GM18517 (cell line): ENCODE measurements around the gene EVI5L.

Source experiments
- ATAC-seq: cut with Tn5 transposase; IDR thresholded peaks from one replicate; pipeline ENCODE4 v1.9.1; 2021; ENCODE audit warnings: mild to moderate bottlenecking, moderate library complexity; ENCODE audit not compliant: unreplicated experiment

Gene EVI5L

GRCh38 chr19:7859831-7860713, 30.1 kb downstream of the EVI5L start:
- ATAC-seq = no peak

- no peak for ATAC-seq
Measured at GRCh38 chr19:7860714-7861618, 30.9 kb downstream of the EVI5L start.

GRCh38 chr19:7861619-7862412, 31.8 kb downstream of the EVI5L start:
- no peak for ATAC-seq

DNA sequence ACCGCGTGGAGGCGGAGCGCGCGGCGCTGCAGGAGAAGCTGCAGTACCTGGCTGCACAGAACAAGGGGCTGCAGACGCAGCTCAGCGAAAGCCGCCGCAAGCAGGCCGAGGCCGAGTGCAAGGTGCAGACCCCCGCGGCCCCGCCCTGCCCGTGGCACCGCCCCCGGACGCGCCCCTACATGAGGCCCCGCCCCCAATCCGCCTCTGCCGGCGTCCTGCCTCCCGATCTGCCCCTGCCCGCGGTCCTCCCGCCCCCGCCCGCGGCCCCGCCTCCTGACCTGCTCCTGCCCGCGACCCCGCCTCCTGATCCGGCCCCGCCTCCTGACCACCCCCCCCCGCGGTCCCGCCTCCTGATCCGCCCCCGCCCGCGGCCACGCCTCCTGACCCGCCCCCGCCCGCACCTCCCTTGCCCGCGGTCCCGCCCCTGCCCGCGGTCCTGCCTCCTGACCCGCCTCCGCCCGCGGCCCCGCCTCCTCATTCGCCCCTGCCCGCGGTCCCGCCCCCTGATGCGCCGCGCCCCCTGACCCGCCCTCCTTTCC, 32.5 kb downstream of the EVI5L start:
- no peak for ATAC-seq

DNA sequence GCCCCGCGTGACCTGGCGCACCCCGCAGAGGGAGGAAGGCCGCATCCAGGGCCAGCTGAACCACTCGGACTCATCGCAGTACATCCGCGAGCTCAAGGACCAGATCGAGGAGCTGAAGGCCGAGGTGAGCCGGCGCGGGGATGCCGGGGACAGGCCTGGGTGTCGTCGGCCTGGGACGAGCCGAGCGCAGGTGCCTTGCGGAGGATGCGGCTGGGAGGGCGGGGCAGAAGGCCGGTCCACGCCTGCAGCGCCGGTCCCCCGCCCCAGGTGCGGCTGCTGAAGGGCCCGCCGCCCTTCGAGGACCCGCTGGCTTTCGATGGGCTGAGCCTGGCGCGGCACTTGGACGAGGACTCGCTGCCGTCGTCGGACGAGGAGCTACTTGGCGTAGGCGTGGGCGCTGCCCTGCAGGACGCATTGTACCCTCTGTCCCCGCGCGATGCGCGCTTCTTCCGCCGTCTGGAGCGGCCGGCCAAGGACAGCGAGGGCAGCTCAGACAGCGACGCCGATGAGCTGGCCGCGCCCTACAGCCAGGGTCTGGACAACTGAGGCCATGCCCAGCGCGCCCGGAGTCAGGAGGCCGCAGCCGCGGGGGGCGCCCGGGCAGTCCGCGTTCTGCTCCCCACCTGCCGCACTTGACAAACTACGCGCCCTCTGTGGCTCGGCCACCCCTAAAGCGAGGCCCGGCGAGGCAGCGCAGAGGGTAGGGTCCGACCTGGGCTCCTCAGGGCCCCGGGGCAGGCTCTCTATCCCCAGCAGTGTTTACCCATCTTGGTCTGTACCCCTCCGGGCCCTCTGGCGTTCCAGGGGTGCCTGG, 33.3 kb downstream of the EVI5L start:
- no peak for ATAC-seq

DNA sequence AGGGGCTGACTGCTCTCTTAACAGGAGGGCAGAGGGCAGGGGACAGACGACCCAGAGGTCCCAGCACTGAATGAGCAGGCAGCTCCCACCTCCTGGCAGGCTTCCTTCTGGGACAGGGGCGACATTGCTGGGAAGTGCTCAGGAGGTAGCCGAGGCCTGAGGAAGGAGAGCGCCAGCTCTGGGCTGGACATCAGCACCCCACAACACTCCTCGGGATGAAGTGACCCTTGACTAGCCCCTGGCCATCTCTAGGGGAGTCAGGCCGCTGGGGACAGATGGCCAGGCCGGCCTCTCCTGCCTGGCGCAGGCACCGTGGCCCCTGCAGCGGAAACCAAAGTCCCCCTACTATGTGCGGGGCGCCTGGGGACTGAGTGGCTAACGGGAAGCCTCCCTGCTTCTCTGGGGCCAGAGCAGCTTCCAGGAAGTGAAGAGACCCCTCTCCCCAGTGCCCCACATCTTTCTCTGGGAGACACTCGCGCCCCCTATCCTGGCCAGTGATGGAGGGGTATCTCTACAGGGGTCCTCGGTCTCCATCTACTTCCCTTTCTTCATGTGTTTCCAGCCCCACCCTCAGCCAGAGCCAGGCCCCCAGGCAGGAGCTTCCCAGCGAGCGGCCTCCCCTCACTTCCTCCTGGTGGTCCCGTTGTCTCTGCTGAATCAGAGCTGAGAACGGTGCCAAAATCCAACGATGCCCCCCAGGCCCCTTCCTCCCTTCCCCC, 34.1 kb downstream of the EVI5L start:
- ATAC-seq = no peak

DNA sequence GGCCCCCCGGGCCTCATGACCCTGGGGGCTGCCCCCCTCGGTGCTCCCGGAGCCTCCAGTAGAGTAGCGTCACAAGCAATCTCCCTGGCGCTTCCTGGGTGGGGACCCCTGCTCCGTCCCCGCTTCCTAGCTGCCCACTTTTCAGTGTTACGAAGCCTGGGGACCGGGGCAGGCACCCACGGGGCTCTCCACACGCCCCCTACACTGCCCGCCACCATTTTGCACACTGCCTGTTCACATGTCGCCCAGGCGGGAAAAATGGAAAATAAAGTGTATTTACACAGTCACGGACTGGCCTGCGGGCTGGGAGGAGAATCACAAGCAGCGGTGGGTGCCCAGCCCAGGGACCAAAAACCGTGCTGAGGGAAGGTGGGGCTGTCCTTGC, 34.7 kb downstream of the EVI5L start:
- no peak for ATAC-seq

DNA sequence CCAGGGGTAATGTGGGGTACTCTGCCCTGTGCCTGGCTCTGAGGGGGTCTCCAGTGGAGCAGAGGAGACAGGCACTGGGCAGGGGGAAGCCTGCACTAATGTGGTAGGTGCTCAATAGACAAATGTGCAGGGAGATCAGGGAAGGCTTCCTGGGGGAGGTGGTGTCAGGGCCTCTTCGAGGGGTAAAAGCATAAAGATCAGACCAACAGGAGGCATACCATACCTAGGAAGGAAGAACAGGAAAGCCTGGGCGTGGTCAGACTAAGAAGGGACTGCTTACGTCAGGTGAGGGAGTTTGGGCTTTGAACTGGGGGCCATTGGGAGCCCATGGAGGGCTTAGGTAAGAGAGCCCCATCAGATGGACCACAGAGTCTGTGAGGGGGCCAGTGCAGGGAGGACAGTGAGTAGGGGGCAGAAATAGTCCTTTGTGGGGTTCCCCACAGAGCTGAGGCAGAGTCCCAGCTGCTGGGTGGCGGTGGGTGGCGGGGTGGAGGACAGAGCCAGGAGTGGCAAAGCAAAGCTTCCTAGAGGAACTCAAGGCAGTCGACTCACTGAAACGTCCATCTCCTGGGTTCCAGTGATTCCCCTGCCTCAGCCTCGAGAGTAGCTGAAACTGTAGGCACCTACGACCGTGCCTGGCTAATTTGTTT, 35.4 kb downstream of the EVI5L start:
- ATAC-seq = no peak

DNA sequence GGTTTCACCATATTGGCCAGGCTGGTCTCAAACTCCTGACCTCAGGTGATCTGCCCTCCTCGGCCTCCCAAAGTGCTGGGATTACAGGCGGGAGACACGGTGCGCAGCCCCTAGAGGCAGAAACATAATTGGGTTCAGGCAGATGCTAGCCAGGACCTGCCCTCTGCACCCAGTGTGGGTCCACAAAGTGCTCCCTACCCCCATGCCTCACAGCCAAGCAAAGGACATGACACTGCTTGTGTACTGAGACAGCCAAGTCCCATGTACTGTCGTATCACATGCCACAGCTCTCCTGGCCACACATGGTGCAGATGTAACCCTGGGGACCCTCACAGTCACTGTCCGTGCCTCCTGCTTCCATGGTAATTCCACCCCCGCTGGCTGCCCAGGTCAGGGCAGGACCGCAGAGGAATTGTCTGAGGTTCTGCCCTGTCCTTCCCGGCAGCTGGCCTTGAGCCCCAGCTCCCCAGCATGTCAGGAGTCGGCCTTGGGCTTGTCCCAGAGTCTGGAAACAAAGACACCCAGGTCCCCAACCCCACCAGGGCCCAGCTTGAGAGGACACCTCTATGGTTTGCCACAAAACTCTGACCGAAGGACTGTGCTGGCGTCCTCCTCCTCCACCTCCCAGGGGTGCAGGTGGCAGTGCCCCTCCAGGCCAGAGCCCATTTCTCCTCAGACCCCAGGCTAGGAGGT, 36.5 kb downstream of the EVI5L start:
- ATAC-seq = no peak

GRCh38 chr19:7867092-7867844, 37.2 kb downstream of the EVI5L start:
- ATAC-seq = no peak

- no peak for ATAC-seq
Measured at GRCh38 chr19:7868326-7868670, 38.3 kb downstream of the EVI5L start.

DNA sequence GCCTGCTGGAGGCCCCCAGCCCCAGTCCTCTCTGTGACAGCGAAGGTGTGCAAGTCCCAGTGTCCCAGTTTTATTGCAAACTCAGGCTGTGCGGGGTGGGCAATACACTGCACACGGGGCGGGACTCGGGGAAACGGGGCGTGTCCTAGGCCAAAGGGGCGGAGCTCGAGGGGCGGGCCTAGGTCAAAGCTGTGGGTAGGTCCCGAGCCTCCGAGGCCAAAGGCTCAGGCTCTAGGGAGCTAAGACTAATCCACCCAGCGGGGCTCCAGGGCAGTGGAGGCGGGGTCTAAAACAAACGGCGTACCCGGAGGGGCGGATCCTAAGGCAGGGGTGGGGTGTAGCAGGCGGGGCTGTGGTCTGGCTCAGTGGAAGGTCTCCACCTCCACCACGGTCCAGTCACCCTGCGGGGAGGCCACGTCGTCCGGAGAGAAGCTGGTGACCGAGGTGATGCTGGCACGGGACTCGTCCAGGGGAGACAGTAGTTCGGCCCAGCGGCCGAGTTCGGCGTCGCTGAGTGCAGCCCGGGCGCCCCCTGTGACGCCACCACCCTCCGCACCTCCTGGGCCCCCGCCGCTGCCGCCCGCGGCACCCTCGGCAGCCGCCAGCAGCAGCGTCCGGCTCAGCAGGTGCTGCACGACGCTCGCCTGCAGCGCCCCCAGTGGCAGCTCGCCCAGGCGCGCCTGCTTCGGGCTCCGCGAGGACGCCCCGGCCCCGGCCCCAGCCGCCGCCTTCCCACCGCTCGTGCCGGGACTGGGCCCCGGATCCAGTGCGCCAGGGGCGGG, 38.8 kb downstream of the EVI5L start:
- peak; percentile 59 for ATAC-seq

- ATAC-seq = peak; percentile 59
Measured at GRCh38 chr19:7869453-7869909, 39.5 kb downstream of the EVI5L start.

DNA sequence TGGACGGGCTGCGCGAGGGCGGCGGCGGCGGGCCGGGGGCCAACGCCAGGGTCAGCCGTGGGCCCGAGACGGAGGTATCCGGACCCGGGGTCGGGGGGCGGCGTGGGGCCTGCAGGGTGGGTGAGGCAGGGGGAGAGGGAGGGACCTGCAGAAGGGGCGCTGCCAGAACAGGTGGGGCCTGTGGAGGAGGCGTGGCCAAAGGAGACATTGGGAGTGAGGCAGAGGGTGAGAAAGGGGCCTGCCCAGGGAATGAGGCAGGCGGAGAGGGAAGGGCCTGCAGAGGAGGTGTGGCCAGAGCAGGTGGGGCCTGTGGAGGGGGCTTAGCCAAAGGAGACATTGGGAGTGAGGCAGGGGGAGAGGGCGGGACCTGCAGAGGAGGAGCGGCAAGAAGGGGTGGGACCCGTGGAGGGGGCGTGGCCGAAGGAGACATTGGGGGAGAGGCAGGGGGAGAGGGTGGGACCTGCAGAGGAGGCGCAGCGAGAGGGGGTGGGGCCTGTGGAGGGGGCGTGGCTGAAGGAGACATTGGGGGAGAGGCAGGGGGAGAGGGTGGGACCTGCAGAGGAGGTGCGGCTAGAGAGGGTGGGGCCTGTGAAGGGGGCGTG, 40.0 kb downstream of the EVI5L start:
- ATAC-seq = no peak

DNA sequence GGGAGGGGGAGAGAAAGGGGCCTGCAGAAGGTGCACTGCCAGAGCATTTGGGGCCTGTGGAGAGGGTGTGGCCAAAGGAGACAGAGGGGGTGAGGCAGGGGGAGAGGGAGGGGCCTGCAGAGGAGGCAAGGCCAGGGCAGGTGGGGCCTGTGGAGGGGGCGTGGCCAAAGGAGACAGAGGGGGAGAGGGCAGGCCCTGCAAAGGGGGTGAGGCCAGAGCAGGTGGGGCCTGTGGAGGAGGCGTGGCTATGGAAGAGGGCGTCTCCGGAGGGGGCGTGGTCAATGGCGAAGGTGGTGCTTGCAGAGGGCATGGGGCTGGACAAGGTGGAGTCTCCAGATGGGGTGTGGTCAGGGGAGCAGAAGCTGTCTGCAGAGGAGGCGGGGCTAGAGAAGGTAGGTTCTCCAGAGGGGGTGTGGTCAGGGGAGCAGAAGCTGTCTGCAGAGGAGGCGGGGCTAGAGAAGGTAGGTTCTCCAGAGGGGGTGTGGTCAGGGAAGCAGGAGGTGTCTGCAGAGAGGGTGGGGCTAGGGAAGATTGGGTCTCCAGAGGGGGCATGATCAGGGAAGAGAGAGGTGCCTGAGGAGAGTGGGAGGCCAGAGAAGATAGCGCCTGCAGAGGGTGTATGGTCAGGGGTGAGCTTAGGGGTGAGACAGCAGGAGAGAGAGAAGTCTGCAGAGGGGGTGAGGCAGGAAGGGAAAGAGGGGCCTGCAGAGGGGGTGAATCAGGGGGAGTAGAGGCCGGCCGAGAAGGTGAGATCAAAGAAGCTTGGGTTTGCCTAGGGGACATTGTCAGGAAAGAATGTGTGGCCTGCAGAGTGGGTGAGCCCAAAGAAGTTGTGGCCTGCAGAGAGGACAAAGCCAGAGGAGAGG, 40.8 kb downstream of the EVI5L start:
- no peak for ATAC-seq
